Measurements from ENCODE around the gene HLA-DMA. TPM values are rescaled to one million over a fixed set of nuclear protein-coding genes. Genes with fewer than 3 reads are reported as not detected.

The HLA-DMA gene
- total and polyA plus RNA-seq, 2 of the 8 experiments (the other 6 are each of a cell fraction or from before 2014, with no cell fraction given) = 13.3 to 23.1 TPM

DNA sequence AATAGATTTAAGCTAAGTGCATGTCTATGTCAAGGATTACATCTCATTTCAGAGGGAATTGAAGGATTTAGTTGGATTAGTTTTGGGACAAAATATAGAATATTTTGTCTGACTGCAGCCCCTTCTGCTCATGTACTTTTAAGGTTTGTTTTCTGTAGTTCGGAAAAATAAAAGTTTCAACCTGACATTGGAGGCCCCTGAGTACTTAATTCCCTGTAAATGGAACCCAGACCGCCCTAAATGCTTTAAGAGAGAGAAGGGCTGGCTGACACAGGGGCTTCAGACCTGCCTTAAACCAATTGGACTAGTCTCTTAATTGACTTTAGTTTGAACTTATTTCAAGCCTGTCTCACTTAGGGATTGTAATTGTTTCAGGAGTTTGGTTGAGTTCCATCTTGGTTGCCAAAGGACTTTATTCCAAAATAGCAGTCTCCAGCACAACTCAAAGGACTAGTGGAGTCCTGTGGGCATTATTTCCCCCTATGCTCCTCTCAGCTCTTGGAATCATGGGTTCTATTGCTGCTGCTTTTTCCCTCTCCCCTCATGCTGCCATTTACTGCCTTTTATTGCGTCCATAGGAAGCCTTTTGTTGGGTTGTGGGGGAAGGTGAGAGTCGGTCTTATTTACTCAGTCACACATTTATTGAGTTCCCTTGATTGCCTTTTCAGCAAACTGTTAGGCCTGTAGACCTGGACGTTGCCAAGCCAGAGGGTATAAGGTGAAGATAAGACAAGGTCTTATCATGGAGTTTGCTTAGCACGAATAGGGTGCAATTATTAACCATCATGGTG, 30.0 kb upstream of the HLA-DMA start:
- no peak overlapping the region for H3K4me2 ChIP-seq (ENCODE audit: insufficient read depth in 1 of 2, low read depth in 2 of 2, low read length in 2 of 2)
- H3K79me1 ChIP-seq (ENCODE audit: low read depth, low read length) = no peaks in the 10 kb centered on the region; the same call in 1 of the 2 replicates
- no peaks in the 10 kb centered on the region for H3K23me2 ChIP-seq (ENCODE audit: low read depth, low read length)
- H3K27me3 ChIP-seq (replicated peaks in 1 of 4; ENCODE audit: control insufficient read depth in 3 of 4, extremely low read depth in 1 of 4, insufficient read depth in 3 of 4, low read length in 3 of 4) = no peaks in the 10 kb centered on the region
- H2BK120ac ChIP-seq (replicated peaks; ENCODE audit: low read depth, low read length) = no peak overlapping the region
- no peak overlapping the region for H3K4me3 ChIP-seq (ENCODE audit: extremely low read depth in 1 of 4, insufficient read depth in 2 of 4, low read depth in 3 of 4, low read length in 4 of 4)
- H3K27ac ChIP-seq (ENCODE audit: low read depth, low read length) = no peak overlapping the region
- no peak overlapping the region for H4K5ac ChIP-seq (ENCODE audit: insufficient read length, low read depth, low read length)
- peaks cover 26 to 43% (median 35%) of the 10 kb centered on the region in 4 experiments for H3K36me3 ChIP-seq (ENCODE audit: control insufficient read depth in 2 of 4, insufficient read depth in 4 of 4, low read length in 3 of 4)
- no peak overlapping the region for H3K23ac ChIP-seq (ENCODE audit: insufficient read length)
- no peak overlapping the region for H2AK5ac ChIP-seq (ENCODE audit: low read depth, low read length)
- no peak overlapping the region for H4K8ac ChIP-seq (ENCODE audit: extremely low read depth, insufficient read depth, low read length)
- H3K14ac ChIP-seq (ENCODE audit: insufficient read length) = no peak overlapping the region
- FAIRE-seq (no peak), DNase-seq (ENCODE audit: low read depth in 1 of 2, low spot score in 2 of 2) (no peak)
- no peak overlapping the region for H2AFZ ChIP-seq (ENCODE audit: low read length)
- WGBS, 2 experiments (ENCODE audit: extremely low coverage in 1 of 2, insufficient coverage in 1 of 2, insufficient read length in 1 of 2, insufficient replicate concordance in 2 of 2, low coverage in 1 of 2, low lambda C conversion rate in 2 of 2, missing lambda C conversion rate in 1 of 2) = 75% methylated on average over 6 of the region's 6 CpGs; no CpG with 5 or more reads in 1 of the 2 experiments
- H3K9ac ChIP-seq (replicated peaks in 1 of 4; ENCODE audit: extremely low read depth in 1 of 4, low read depth in 3 of 4, low read length in 3 of 4) = no peak overlapping the region
- no peak overlapping the region for H2BK5ac ChIP-seq (ENCODE audit: low read depth, low read length)
- H3K4ac ChIP-seq (replicated peaks; ENCODE audit: insufficient read length, low read depth, low read length) = no peak overlapping the region
- H3K56ac ChIP-seq (replicated peaks; ENCODE audit: insufficient read length, low read depth, low read length) = no peak overlapping the region
- TF ChIP-seq NRF1 (IDR thresholded peaks at IDR 0.05; ENCODE audit: low read depth, low read length) = peak; percentile 10; the same call in 1 of the 2 replicates
- no peak for TF ChIP-seq POU5F1 (IDR thresholded peaks at IDR 0.05; ENCODE audit: low read depth, low read length)
- peak in 1 of 2 experiments; percentile 81; a peak in 2 of 3 replicates for TF ChIP-seq POLR2A (IDR thresholded peaks at IDR 0.05; ENCODE audit: control extremely low read depth in 1 of 2, low read depth in 2 of 2, low read length in 2 of 2)
- TF ChIP-seq RNF2 (IDR thresholded peaks at IDR 0.05; ENCODE audit: borderline replicate concordance, low read depth, low read length, missing control alignments, poor library complexity, severe bottlenecking) = no peak
- peaks cover 0 to 18% of the 10 kb centered on the region in 2 experiments; a peak in 2 of 4 replicates for H3K79me2 ChIP-seq (ENCODE audit: control insufficient read depth in 1 of 2, insufficient read depth in 2 of 2, low read length in 2 of 2)
- H2BK15ac ChIP-seq (ENCODE audit: low read length) = no peak overlapping the region
- no peak overlapping the region for H2BK12ac ChIP-seq (ENCODE audit: low read depth, low read length)
- H2BK20ac ChIP-seq (ENCODE audit: low read length) = no peak overlapping the region
- no peak overlapping the region for H3K18ac ChIP-seq (ENCODE audit: extremely low read depth, low read length)
- no peak overlapping the region for H4K91ac ChIP-seq (replicated peaks; ENCODE audit: insufficient read length, low read length)
- peaks cover 0 to 3% (median 2%) of the 10 kb centered on the region in 4 experiments; a peak in 4 of 7 replicates for H3K4me1 ChIP-seq (replicated peaks in 1 of 4; ENCODE audit: control insufficient read depth in 3 of 4, insufficient read depth in 4 of 4, low read length in 3 of 4)
- ChIA-PET CTCF (ENCODE audit: partially characterized antibody) (interaction anchor here (0.8 to 6.6 kb wide), 11 partner anchors 13 to 318 kb away, joined by 3 to 110 read pairs (median 5); partner anchors contain the start of genes BRD2 and HLA-DMA), POLR2A (ENCODE audit: partially characterized antibody) (interaction anchor here (0.7 to 33.3 kb wide), 18 partner anchors 3 to 294 kb away, joined by 3 to 1158 read pairs (median 5); partner anchors contain the start of genes B3GALT4, BRD2, HLA-DMA and HLA-DOA)
- H3K9me3 ChIP-seq (ENCODE audit: insufficient read depth in 2 of 2, low read depth in 1 of 2, low read length in 1 of 2) = no peaks in the 10 kb centered on the region
- H4K20me1 ChIP-seq (replicated peaks in 1 of 2; ENCODE audit: control insufficient read depth in 1 of 2, insufficient read depth in 2 of 2, low read length in 2 of 2) = peaks cover 17 to 22% of the 10 kb centered on the region in 2 experiments

Data from H1 (cell line).